Measurements from ENCODE around the gene STX7.

The STX7 gene

GRCh38 chr6:132478674-132479073 is 34.2 kb downstream of the STX7 start:
- DNase-seq (ENCODE audit: extremely low read depth in 1 of 2, low read depth in 1 of 2), result no peak

GRCh38 chr6:132478266-132478665 is 34.6 kb downstream of the STX7 start:
- DNase-seq (ENCODE audit: extremely low read depth in 1 of 2, low read depth in 1 of 2), result no peak

GRCh38 chr6:132476688-132477087 is 36.2 kb downstream of the STX7 start:
- DNase-seq (ENCODE audit: extremely low read depth in 1 of 2, low read depth in 1 of 2), result no peak

GRCh38 chr6:132475925-132476324 is 37.0 kb downstream of the STX7 start:
- no peak for DNase-seq (ENCODE audit: extremely low read depth in 1 of 2, low read depth in 1 of 2)

- no peak for DNase-seq (ENCODE audit: extremely low read depth in 1 of 2, low read depth in 1 of 2)
Measured at GRCh38 chr6:132471787-132472186, 41.1 kb downstream of the STX7 start.

- DNase-seq (ENCODE audit: extremely low read depth in 1 of 2, low read depth in 1 of 2), result no peak
Measured at GRCh38 chr6:132466952-132467351, 46.0 kb downstream of the STX7 start.

GRCh38 chr6:132465530-132466485 is 47.1 kb downstream of the STX7 start:
- no peak for DNase-seq (ENCODE audit: extremely low read depth in 1 of 2, low read depth in 1 of 2)

- no peak for DNase-seq (ENCODE audit: extremely low read depth in 1 of 2, low read depth in 1 of 2)
Measured at GRCh38 chr6:132464538-132465256, 48.2 kb downstream of the STX7 start.

- DNase-seq (ENCODE audit: extremely low read depth in 1 of 2, low read depth in 1 of 2), result no peak
Measured at GRCh38 chr6:132461958-132462357, 51.0 kb downstream of the STX7 start.

GRCh38 chr6:132459605-132459952 is 53.3 kb downstream of the STX7 start:
- no peak for DNase-seq (ENCODE audit: extremely low read depth in 1 of 2, low read depth in 1 of 2)

- no peak for DNase-seq (ENCODE audit: extremely low read depth in 1 of 2, low read depth in 1 of 2)
Measured at GRCh38 chr6:132458887-132459604, 53.9 kb downstream of the STX7 start.

- no peak for DNase-seq (ENCODE audit: extremely low read depth in 1 of 2, low read depth in 1 of 2)
Measured at GRCh38 chr6:132456700-132457143, 56.2 kb downstream of the STX7 start.

GRCh38 chr6:132446855-132447241 is 66.1 kb downstream of the STX7 start:
- no peak for DNase-seq (ENCODE audit: extremely low read depth in 1 of 2, low read depth in 1 of 2)

GRCh38 chr6:132446141-132446854 is 66.6 kb downstream of the STX7 start:
- DNase-seq (ENCODE audit: extremely low read depth in 1 of 2, low read depth in 1 of 2), result no peak

GRCh38 chr6:132445201-132445951 is 67.5 kb downstream of the STX7 start:
- DNase-seq (ENCODE audit: extremely low read depth in 1 of 2, low read depth in 1 of 2), result no peak

- no peak for DNase-seq (ENCODE audit: extremely low read depth in 1 of 2, low read depth in 1 of 2)
Measured at GRCh38 chr6:132443206-132443605, 69.7 kb downstream of the STX7 start.

GRCh38 chr6:132430110-132430509 is 82.8 kb downstream of the STX7 start:
- no peak for DNase-seq (ENCODE audit: extremely low read depth in 1 of 2, low read depth in 1 of 2)

- DNase-seq (ENCODE audit: extremely low read depth in 1 of 2, low read depth in 1 of 2), result no peak
Measured at GRCh38 chr6:132425176-132425575, 87.7 kb downstream of the STX7 start.

GRCh38 chr6:132423839-132424238 is 89.1 kb downstream of the STX7 start:
- no peak for DNase-seq (ENCODE audit: extremely low read depth in 1 of 2, low read depth in 1 of 2)

Data from activated CD8-positive, alpha-beta memory T cell treated with anti-CD3 and anti-CD28 coated beads for 1 hour (primary cell).